Left lobe of liver (tissue), 2 donors: ENCODE measurements around the gene SH3D19. TPM values are rescaled to one million over a fixed set of nuclear protein-coding genes. Genes with fewer than 3 reads are reported as not detected.

Source experiments
- ATAC-seq: fragments of 200-7000 bp; cut with Tn5 transposase; one replicate; pipeline ENCODE4 v1.9.1; 2020; ENCODE audit warnings: mild to moderate bottlenecking, moderate library complexity
- DNase-seq: peaks from one replicate; pipeline ENCODE4 v3.0.0-alpha.2; 2020; ENCODE audit warnings: low spot score
- total RNA-seq: library from RNA; stranded (reverse); gene quantifications from one replicate; pipeline ENCODE4 v1.2.1, GENCODE V29; 2021
- donor health status: DM: no; HTN: no; CAD: no; lungs with moderate emphysema.
- donor health status: DM: no; HTN: yes; CAD: no.

SH3D19 gene
- 38.7 TPM for total RNA-seq

- DNase-seq (peak; percentile 95), ATAC-seq (peak; percentile 89)
Measured at GRCh38 chr4:151325111-151325948, at the start of gene SH3D19. Gene SH3D19, minus strand, starts transcription at chr4:151325605. Its CDS starts 253 bp downstream, at chr4:151325352.

GRCh38 chr4:151362404-151363164 is 37.2 kb upstream of the SH3D19 start:
- peak; percentile 85 for DNase-seq

GRCh38 chr4:151361966-151362365 is 36.6 kb upstream of the SH3D19 start:
- ATAC-seq (no peak), DNase-seq (no peak)

More at GRCh38 chr4:151362404-151363164, 37.2 kb upstream of the SH3D19 start:
- ATAC-seq = peak; percentile 100

- ATAC-seq (peak; percentile 49), DNase-seq (no peak)
Measured at GRCh38 chr4:151361126-151361525, 35.7 kb upstream of the SH3D19 start.

GRCh38 chr4:151359576-151359975 is 34.2 kb upstream of the SH3D19 start:
- no peak for DNase-seq
- no peak for ATAC-seq

GRCh38 chr4:151358266-151358665 is 32.9 kb upstream of the SH3D19 start:
- no peak for DNase-seq
- no peak for ATAC-seq

- ATAC-seq = no peak
- no peak for DNase-seq
Measured at GRCh38 chr4:151356510-151356909, 31.1 kb upstream of the SH3D19 start.

GRCh38 chr4:151355155-151355554 is 29.8 kb upstream of the SH3D19 start:
- ATAC-seq (no peak), DNase-seq (no peak)

GRCh38 chr4:151347490-151348235 is 22.3 kb upstream of the SH3D19 start:
- ATAC-seq = no peak

GRCh38 chr4:151344948-151345347 is 19.5 kb upstream of the SH3D19 start:
- DNase-seq (no peak), ATAC-seq (no peak)

More at GRCh38 chr4:151347490-151348235, 22.3 kb upstream of the SH3D19 start:
- DNase-seq = no peak

GRCh38 chr4:151340751-151341385 is 15.5 kb upstream of the SH3D19 start:
- DNase-seq (no peak), ATAC-seq (peak; percentile 65)

- ATAC-seq = no peak
- DNase-seq = no peak
Measured at GRCh38 chr4:151339467-151339866, 14.1 kb upstream of the SH3D19 start.

GRCh38 chr4:151331276-151332042 is 6.1 kb upstream of the SH3D19 start:
- DNase-seq = no peak
- no peak for ATAC-seq

- no peak for ATAC-seq
- no peak for DNase-seq
Measured at GRCh38 chr4:151329217-151330007, 4.0 kb upstream of the SH3D19 start.

- ATAC-seq (no peak), DNase-seq (no peak)
Measured at GRCh38 chr4:151325949-151326246, 493 bp upstream of the SH3D19 start.

GRCh38 chr4:151324752-151325110 is 674 bp downstream of the SH3D19 start:
- ATAC-seq (peak; percentile 72), DNase-seq (peak; percentile 92)

- ATAC-seq (peak; percentile 41), DNase-seq (no peak)
Measured at GRCh38 chr4:151324124-151324751, 1.2 kb downstream of the SH3D19 start.

- DNase-seq (no peak), ATAC-seq (no peak)
Measured at GRCh38 chr4:151323667-151324066, 1.7 kb downstream of the SH3D19 start.

- ATAC-seq (no peak), DNase-seq (no peak)
Measured at GRCh38 chr4:151322570-151322969, 2.8 kb downstream of the SH3D19 start.
